Duodenal mucosa (tissue), 2 donors: ENCODE data around the gene CLECL1.
"Not testable (repeated sequence)": the region's sequence is repeated elsewhere in the genome, so short reads cannot be mapped to it uniquely, and the experiment has no call there.

Experiments
- H3K27ac ChIP-seq: one replicate; pipeline ENCODE4 v1.7.0; 2013; ENCODE audit warnings: low read depth, low read length
- H3K27me3 ChIP-seq, 2 donors: one replicate each; pipeline ENCODE4 v1.7.0; 2013; ENCODE audit warnings: low read length in 2 of 2, control low read depth in 1 of 2; ENCODE audit not compliant: insufficient read depth in 2 of 2, control insufficient read depth in 1 of 2
- H3K36me3 ChIP-seq, 2 donors: one replicate each; pipeline ENCODE4 v1.7.0; 2013; ENCODE audit warnings: low read length in 2 of 2, control low read depth in 1 of 2; ENCODE audit not compliant: insufficient read depth in 2 of 2, control insufficient read depth in 1 of 2
- H3K4me1 ChIP-seq, 2 donors: one replicate each; pipeline ENCODE4 v1.7.0; 2013; ENCODE audit warnings: low read length in 2 of 2, control low read depth in 1 of 2; ENCODE audit not compliant: insufficient read depth in 2 of 2, control insufficient read depth in 1 of 2
- H3K4me3 ChIP-seq, 2 donors: one replicate each; pipeline ENCODE4 v1.7.0; 2013; ENCODE audit warnings: low read length in 2 of 2, low read depth in 1 of 2
- H3K9ac ChIP-seq, 2 donors: one replicate each; pipeline ENCODE4 v1.7.0; 2013; ENCODE audit warnings: low read length in 2 of 2, low read depth in 1 of 2
- H3K9me3 ChIP-seq, 2 donors: one replicate each; pipeline ENCODE4 v1.7.0; 2013; ENCODE audit warnings: low read length in 2 of 2, control low read depth in 1 of 2; ENCODE audit not compliant: control insufficient read depth in 1 of 2

Gene CLECL1

DNA sequence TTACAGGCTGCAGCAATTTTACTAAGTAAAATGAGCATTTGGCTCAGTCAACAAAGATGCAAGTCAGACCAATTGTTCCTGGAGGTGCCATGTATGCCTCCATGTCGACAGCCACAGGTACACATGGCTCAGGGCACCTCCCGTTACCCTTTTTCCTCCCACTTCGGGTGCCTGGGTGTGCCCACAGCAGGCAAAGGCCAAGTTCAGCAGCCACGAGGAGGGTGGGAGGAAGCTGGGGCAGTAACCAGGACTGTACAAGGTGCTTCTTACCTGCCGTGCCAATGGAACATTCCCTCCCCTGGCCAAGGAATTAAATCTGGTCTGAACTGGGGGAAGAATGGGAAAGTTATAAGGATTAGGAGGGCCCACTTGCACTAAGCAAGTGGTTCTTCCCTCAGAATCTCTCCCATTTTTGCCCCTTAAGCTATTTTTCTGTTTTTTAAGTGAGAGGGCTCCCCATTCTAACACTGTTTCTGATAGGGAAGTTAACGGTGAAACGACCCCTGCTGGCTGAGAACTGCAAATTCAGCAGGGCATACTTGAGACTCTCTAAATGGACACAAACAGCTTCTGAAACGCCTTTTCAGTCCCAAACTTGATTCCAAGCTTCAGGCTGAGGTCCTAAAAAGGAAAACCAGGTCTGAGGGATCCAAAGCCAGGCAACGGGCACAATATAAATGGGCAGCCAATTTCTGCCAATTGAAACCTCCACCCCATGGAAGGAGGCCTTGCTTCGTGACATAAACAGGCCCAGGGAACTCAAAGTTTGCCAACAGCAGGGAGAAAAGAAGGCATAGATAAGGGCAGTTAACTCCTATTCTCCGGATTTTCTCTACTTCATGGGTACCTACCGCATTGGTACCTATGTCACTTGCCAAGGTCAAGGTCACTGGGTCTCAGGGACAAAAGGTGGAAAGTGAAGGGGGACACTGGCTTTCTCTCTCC lies 24.8 kb downstream of the CLECL1 start:
- no peak overlapping the region for H3K27ac ChIP-seq
- peak overlapping the region in 1 of 2 donors; percentile 51 for H3K9ac ChIP-seq
- H3K4me1 ChIP-seq: peaks cover 4 to 5% of the 10 kb centered on the region in 2 donors

DNA sequence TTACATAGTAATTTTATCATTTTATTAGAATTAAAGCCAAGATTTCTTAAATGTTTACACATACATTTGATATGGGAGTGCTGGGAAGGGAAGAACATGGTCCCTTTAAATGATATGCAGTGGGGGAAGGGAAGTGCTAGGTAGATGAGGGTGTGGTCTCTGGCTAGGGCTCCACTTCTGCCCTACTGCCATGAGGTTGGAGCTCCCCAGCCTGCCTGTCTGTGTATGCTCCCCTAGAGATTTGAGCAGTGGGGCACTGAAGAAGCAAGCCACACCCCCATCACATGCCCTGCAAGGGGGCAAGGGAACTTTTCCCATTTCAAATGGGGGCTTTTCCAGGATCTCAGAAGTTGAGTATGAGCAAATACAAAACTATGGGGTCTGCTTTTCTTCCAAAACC lies 25.5 kb downstream of the CLECL1 start:
- H3K36me3 ChIP-seq: no peaks in the 10 kb centered on the region
- H3K9ac ChIP-seq: no peak overlapping the region
- H3K4me1 ChIP-seq: peaks cover 4 to 5% of the 10 kb centered on the region in 2 donors
- H3K9me3 ChIP-seq: no peaks in the 10 kb centered on the region
- H3K27me3 ChIP-seq: no peaks in the 10 kb centered on the region
- no peak overlapping the region for H3K4me3 ChIP-seq
- no peak overlapping the region for H3K27ac ChIP-seq

More for the DNA sequence above, 24.8 kb downstream of the CLECL1 start:
- Histone ChIP-seq H3K4me3 (no peak overlapping the region), H3K9me3 (no peaks in the 10 kb centered on the region), H3K27me3 (no peaks in the 10 kb centered on the region), H3K36me3 (no peaks in the 10 kb centered on the region)

GRCh38 chr12:9706086-9706685 lies 26.7 kb downstream of the CLECL1 start:
- no peak overlapping the region for H3K27ac ChIP-seq
- peaks cover 5 to 9% of the 10 kb centered on the region in 2 donors for H3K4me1 ChIP-seq
- H3K27me3 ChIP-seq: no peaks in the 10 kb centered on the region
- no peak overlapping the region for H3K9ac ChIP-seq
- H3K4me3 ChIP-seq: no peak overlapping the region
- H3K9me3 ChIP-seq: no peaks in the 10 kb centered on the region
- H3K36me3 ChIP-seq: no peaks in the 10 kb centered on the region

- H3K27ac ChIP-seq, H3K9me3 ChIP-seq, H3K4me3 ChIP-seq, H3K4me1 ChIP-seq, H3K27me3 ChIP-seq, H3K9ac ChIP-seq, H3K36me3 ChIP-seq: not testable (repeated sequence)
Measured at GRCh38 chr12:9704561-9704960, 28.3 kb downstream of the CLECL1 start.

GRCh38 chr12:9702255-9702654 lies 30.6 kb downstream of the CLECL1 start:
- H3K27ac ChIP-seq: no peak overlapping the region
- no peaks in the 10 kb centered on the region for H3K9me3 ChIP-seq
- peaks cover 0 to 4% of the 10 kb centered on the region in 2 donors for H3K4me1 ChIP-seq
- no peaks in the 10 kb centered on the region for H3K27me3 ChIP-seq
- H3K9ac ChIP-seq: no peak overlapping the region
- no peak overlapping the region for H3K4me3 ChIP-seq
- H3K36me3 ChIP-seq: no peaks in the 10 kb centered on the region

- H3K36me3 ChIP-seq: no peaks in the 10 kb centered on the region
- H3K27me3 ChIP-seq: no peaks in the 10 kb centered on the region
- no peaks in the 10 kb centered on the region for H3K9me3 ChIP-seq
- H3K4me3 ChIP-seq: no peak overlapping the region
- peaks cover 0 to 4% of the 10 kb centered on the region in 2 donors for H3K4me1 ChIP-seq
- no peak overlapping the region for H3K9ac ChIP-seq
- H3K27ac ChIP-seq: no peak overlapping the region
Measured at GRCh38 chr12:9701380-9702154, 31.3 kb downstream of the CLECL1 start.

GRCh38 chr12:9700606-9700956 lies 32.3 kb downstream of the CLECL1 start:
- H3K4me1 ChIP-seq: peaks cover 0 to 4% of the 10 kb centered on the region in 2 donors
- no peaks in the 10 kb centered on the region for H3K9me3 ChIP-seq
- no peak overlapping the region for H3K9ac ChIP-seq
- no peak overlapping the region for H3K27ac ChIP-seq
- no peak overlapping the region for H3K4me3 ChIP-seq
- H3K27me3 ChIP-seq: no peaks in the 10 kb centered on the region
- H3K36me3 ChIP-seq: no peaks in the 10 kb centered on the region

- Histone ChIP-seq H3K9me3 (no peaks in the 10 kb centered on the region), H3K36me3 (no peaks in the 10 kb centered on the region), H3K9ac (no peak overlapping the region), H3K4me1 (peaks cover 0 to 4% of the 10 kb centered on the region in 2 donors), H3K27ac (no peak overlapping the region), H3K4me3 (no peak overlapping the region), H3K27me3 (no peaks in the 10 kb centered on the region)
Measured at GRCh38 chr12:9699898-9700605, 32.8 kb downstream of the CLECL1 start.

DNA sequence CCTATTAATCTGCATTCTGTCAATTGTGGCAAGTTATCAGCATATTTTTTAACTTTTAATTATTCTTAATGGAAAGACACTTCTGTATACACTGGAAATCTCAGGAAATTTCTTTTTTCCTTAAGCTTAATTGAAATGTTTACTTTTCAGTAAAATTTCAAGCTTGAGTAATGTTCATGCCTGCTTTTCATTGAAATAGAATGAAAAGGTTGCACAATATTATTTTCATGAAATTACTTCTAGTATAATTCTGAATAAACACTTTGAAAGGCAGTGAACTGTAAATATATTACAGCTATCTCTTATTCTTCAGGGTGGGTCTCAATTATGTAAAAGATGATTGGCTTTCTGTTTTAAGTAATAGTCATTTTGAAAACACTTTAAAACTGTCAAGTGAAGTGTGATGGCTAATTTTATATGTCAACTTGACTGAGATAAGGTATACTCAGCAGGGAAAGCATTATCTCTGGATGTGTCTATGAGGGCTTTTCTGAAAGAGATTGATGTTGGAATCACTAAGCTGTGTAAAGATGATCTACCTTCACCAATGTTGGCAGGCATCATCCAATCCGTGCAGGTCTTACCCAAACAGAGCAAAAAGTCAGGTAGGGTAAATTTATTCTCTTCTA lies 33.5 kb downstream of the CLECL1 start:
- no peak overlapping the region for H3K4me3 ChIP-seq
- H3K36me3 ChIP-seq: no peaks in the 10 kb centered on the region
- H3K9me3 ChIP-seq: no peaks in the 10 kb centered on the region
- H3K9ac ChIP-seq: no peak overlapping the region
- H3K4me1 ChIP-seq: peaks cover 0 to 4% of the 10 kb centered on the region in 2 donors
- H3K27ac ChIP-seq: no peak overlapping the region
- no peaks in the 10 kb centered on the region for H3K27me3 ChIP-seq
